LNCaP clone FGC (cell line): ENCODE measurements around the gene TTC21A.
A peak's percentile ranks its signal among the peaks of the same experiment; 100 is the strongest.

Experiments
- DNase-seq: peaks from one replicate; pipeline ENCODE4 v3.0.0-alpha.2; 2011; ENCODE audit warnings: low read depth
- H3K4me3 ChIP-seq: 2 replicates; pipeline ENCODE4 v1.5.1; 2011; ENCODE audit warnings: mild to moderate bottlenecking, low read depth, low read length, control low read depth
- CTCF ChIP-seq: IDR thresholded peaks from 2 replicates; pipeline ENCODE4 v1.5.1; 2012; ENCODE audit warnings: mild to moderate bottlenecking; ENCODE audit not compliant: control insufficient read depth, insufficient read depth; ENCODE audit errors: extremely low read depth

Gene TTC21A

DNA sequence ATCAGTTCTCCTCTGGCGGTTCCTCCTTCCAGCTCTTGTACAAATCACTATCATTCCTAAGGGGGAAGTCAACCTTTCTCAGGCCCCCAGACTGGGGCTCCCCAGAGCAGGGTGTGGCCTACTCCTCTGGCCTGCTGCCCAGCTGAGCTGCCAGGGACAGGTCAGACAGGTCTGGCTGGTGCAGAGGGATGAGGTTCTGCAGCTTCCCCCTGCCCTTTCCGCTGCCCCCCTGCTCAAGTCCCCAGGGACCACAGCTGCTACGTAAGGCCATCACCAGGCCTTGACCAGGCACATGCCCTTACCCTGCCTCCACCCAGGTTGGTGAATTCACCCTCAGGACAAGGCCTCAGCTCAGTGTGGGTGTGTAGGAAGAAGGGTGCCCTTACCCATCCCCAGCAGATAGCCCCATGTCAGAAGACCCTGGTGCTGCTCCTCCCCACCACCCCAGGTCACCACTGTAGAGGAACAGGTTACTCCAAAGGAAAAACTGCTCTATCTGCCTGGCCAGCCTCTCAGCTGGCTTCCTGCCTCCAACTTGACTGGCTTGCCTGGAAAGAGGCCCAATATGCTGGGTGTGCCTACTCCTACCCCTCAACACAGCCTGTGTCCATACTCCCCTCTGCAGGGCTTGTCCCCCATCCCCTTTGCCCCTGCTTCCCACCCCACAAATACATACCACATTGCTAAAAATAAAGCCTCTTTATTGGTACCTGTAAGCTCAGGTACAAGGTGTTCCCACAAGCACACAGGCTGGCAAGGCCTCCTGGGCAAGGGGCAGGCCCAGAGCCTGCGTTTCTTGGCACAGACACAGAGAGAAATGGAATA, 33.9 kb downstream of the TTC21A start:
- no peak for TF ChIP-seq CTCF
- DNase-seq = peak; percentile 77
- peak overlapping the region; percentile 36 for H3K4me3 ChIP-seq

DNA sequence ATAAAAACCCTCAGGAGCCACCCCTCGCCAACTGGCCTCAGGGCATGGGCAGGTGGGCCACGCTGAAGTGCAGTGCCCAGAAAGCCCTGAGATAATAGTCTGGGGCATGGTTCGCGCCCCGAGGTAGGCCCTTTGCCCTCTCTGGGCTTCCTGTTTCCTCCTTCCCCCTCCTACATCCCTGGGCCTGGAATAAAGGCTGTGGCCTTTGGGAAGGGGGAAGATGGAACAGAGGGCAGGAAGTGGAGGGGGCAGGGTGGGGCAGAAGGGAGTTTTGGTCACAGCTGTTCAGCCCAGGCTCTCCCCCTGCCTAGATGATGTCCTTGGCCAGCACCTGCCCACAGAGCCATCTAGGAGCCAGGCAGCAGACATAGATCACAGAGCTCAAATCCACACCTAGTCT, 34.6 kb downstream of the TTC21A start:
- no peak overlapping the region for H3K4me3 ChIP-seq
- no peak for TF ChIP-seq CTCF
- no peak for DNase-seq

- no peak for DNase-seq
- TF ChIP-seq CTCF = no peak
- no peak overlapping the region for H3K4me3 ChIP-seq
Observed at GRCh38 chr3:39143051-39143885, 35.8 kb downstream of the TTC21A start.

- H3K4me3 ChIP-seq = no peak overlapping the region
- no peak for DNase-seq
- no peak for TF ChIP-seq CTCF
Observed at GRCh38 chr3:39144095-39144747, 36.7 kb downstream of the TTC21A start.

GRCh38 chr3:39144748-39145380, 37.4 kb downstream of the TTC21A start:
- no peak for TF ChIP-seq CTCF
- H3K4me3 ChIP-seq = no peak overlapping the region
- DNase-seq = no peak

DNA sequence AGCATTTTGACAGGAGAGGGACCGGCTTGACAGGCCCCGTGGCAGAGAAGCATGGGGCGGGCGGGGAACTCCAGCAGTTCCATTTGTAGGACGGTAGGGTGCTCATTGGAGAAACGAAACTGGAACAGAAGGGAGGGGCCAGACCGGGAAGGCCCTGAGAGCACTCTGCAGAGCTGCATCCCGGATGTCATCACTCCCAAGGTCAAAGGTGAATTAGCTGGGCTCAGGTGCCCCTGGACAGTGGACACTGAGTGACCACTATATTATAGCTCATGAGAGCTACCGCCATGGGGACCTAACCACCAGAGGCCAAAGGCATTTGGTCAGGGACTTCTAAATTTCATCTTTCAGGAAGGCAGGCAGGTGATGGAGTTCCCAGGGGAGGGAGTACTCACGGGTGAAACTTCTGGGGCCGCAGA, 38.6 kb downstream of the TTC21A start:
- TF ChIP-seq CTCF = no peak
- no peak overlapping the region for H3K4me3 ChIP-seq
- DNase-seq = no peak
